Measurements from ENCODE around the gene SDHC.

SDHC gene

GRCh38 chr1:161364332-161364731 is 50.2 kb downstream of the SDHC start:
- TF ChIP-seq, protein P1, sequence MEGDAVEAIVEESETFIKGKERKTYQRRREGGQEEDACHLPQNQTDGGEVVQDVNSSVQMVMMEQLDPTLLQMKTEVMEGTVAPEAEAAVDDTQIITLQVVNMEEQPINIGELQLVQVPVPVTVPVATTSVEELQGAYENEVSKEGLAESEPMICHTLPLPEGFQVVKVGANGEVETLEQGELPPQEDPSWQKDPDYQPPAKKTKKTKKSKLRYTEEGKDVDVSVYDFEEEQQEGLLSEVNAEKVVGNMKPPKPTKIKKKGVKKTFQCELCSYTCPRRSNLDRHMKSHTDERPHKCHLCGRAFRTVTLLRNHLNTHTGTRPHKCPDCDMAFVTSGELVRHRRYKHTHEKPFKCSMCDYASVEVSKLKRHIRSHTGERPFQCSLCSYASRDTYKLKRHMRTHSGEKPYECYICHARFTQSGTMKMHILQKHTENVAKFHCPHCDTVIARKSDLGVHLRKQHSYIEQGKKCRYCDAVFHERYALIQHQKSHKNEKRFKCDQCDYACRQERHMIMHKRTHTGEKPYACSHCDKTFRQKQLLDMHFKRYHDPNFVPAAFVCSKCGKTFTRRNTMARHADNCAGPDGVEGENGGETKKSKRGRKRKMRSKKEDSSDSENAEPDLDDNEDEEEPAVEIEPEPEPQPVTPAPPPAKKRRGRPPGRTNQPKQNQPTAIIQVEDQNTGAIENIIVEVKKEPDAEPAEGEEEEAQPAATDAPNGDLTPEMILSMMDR (IDR thresholded peaks at IDR 0.05; ENCODE audit: borderline replicate concordance, insufficient read depth, low read depth, low read length), result no peak
- H3K4me3 ChIP-seq (ENCODE audit: low read depth, low read length), result no peak overlapping the region

GRCh38 chr1:161365207-161365606 is 51.0 kb downstream of the SDHC start:
- TF ChIP-seq, protein P1 (IDR thresholded peaks at IDR 0.05; ENCODE audit: borderline replicate concordance, insufficient read depth, low read depth, low read length), result no peak

DNA sequence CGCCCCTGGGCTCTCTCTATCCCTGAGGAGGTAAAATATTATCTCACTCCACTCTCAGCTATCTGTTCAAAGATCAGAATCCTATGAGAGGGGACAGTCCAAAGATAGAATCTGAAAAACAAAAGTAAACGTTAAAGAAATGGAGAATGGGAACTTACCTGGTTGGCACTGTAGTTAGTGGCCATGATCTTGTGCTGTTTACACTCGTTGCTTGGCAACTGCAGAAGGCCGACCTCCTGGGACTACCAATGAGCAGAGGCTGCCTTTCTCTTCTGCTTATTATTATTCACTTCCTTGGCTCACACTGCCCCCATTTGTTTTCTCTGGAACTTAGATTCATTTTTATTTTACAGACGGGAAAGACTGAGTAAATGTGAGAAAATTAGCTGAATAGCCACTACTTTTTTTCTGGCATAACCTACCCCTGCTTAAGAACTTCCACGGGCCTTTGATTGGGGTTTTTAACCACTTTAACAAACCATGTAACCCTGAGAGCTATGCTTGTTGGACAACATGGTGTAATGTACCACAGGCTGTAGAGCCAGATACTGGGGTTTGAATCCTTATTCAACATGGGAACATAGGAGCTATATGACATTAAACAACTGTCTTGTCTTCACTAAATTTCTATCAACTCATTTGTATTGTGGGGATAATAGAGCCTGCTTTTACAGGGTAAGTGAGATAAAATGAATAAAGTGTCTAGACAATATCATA is 53.7 kb downstream of the SDHC start, which contains the start of gene CFAP126:
CFAP126 (minus strand) TSS at position 193 of the 717 bp plus-strand sequence; CDS start at position 185, 8 bp downstream.
- TF ChIP-seq, protein P1 (IDR thresholded peaks at IDR 0.05; ENCODE audit: borderline replicate concordance, insufficient read depth, low read depth, low read length), result no peak
- H3K4me3 ChIP-seq (ENCODE audit: low read depth, low read length), result no peak within 1 kb of the TSS

More at GRCh38 chr1:161365207-161365606, 51.0 kb downstream of the SDHC start:
- H3K4me3 ChIP-seq (ENCODE audit: low read depth, low read length), result no peak overlapping the region

DNA sequence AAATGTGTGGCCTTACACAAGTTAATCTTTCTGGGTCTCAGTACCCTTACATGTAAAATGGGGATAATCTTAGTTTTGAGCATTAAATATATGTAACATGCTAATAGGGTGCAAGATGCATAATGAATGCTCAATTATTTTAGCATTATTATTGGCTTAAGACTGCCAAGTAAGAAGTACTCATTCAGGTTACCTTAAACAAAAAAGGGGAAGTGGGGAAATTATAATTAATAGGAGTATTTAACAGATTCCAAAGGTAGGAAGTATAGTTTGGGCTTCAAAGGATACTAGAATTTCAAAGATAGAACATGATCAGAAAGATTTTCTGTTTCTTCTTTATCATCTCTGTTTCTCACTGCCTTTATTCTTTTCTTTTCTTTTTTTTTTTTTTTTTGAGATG is 59.3 kb downstream of the SDHC start:
- TF ChIP-seq, protein P1 (IDR thresholded peaks at IDR 0.05; ENCODE audit: borderline replicate concordance, insufficient read depth, low read depth, low read length), result no peak
- no peak overlapping the region for H3K4me3 ChIP-seq (ENCODE audit: low read depth, low read length)

- TF ChIP-seq, protein P1 (IDR thresholded peaks at IDR 0.05; ENCODE audit: borderline replicate concordance, insufficient read depth, low read depth, low read length), result no peak
- no peak overlapping the region for H3K4me3 ChIP-seq (ENCODE audit: low read depth, low read length)
These were observed 60.2 kb downstream of the SDHC start for GRCh38 chr1:161374373-161374772.

DNA sequence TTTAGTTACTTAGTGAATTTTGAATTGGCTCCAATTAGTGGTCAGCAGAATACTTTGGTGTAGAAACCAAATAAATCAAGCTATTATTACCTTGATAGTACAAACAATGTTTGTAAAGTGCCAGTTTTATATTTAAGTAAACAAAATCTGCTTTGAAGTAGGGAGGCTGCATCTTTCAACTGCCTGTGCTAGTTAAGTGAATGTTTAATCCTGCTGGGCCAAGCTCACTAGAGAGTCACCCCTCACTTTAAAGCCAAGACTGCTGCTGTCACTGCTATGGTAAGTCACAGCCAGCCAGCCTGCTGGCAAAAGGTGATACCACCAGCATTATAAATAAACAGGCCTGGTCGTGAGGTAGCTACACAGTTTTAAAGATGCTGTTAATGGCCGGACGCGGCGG is 63.8 kb downstream of the SDHC start:
- TF ChIP-seq, protein P1 (IDR thresholded peaks at IDR 0.05; ENCODE audit: borderline replicate concordance, insufficient read depth, low read depth, low read length), result no peak
- H3K4me3 ChIP-seq (ENCODE audit: low read depth, low read length), result no peak overlapping the region

GRCh38 chr1:161379071-161379470 is 64.9 kb downstream of the SDHC start:
- no peak overlapping the region for H3K4me3 ChIP-seq (ENCODE audit: low read depth, low read length)
- TF ChIP-seq, protein P1 (IDR thresholded peaks at IDR 0.05; ENCODE audit: borderline replicate concordance, insufficient read depth, low read depth, low read length), result no peak
